SK-N-SH treated with all-trans-retinoic acid at 6 μM for 48 hours (cell line): ENCODE data around the gene SLC13A3.

ENCODE experiments used
- ATAC-seq: fragments of 200-7000 bp; cut with Tn5 transposase; 3 replicates; pipeline ENCODE4 v1.9.1; 2020; ENCODE audit warnings: mild to moderate bottlenecking, moderate library complexity
- ARNTL ChIP-seq: fragments of 450-650 bp; formaldehyde crosslinking; IDR thresholded peaks from 2 replicates; pipeline ENCODE4 v1.5.0; 2020; ENCODE audit warnings: low read depth, mild to moderate bottlenecking, moderate library complexity, borderline replicate concordance
- BACH2 ChIP-seq: fragments of 250-450 bp; sonication (Bioruptor Pico); IDR thresholded peaks from 2 replicates; pipeline ENCODE4 v1.9.0; 2021; ENCODE audit warnings: mild to moderate bottlenecking, borderline replicate concordance
- CREB5 ChIP-seq: fragments of 250-450 bp; sonication (Bioruptor Pico); IDR thresholded peaks from 2 replicates; pipeline ENCODE4 v1.5.1; 2020; ENCODE audit warnings: low read depth, mild to moderate bottlenecking, moderate library complexity
- CSDC2 ChIP-seq: fragments of 250-450 bp; sonication (Bioruptor Pico); IDR thresholded peaks from 2 replicates; pipeline ENCODE4 v1.5.0; 2020; ENCODE audit warnings: mild to moderate bottlenecking, moderate library complexity
- ESRRG ChIP-seq: fragments of 250-450 bp; sonication (Bioruptor Pico); IDR thresholded peaks from 2 replicates; pipeline ENCODE4 v1.6.1; 2021; ENCODE audit warnings: mild to moderate bottlenecking
- GLIS3 ChIP-seq: fragments of 250-450 bp; sonication (Bioruptor Pico); IDR thresholded peaks from 2 replicates; pipeline ENCODE4 v1.5.0; 2020; ENCODE audit warnings: mild to moderate bottlenecking, moderate library complexity
- ISL1 ChIP-seq: fragments of 250-450 bp; sonication (Bioruptor Pico); IDR thresholded peaks from 2 replicates; pipeline ENCODE4 v2.1.2; 2022; ENCODE audit warnings: mild to moderate bottlenecking, moderate library complexity
- OSR1 ChIP-seq: fragments of 250-450 bp; sonication (Bioruptor Pico); IDR thresholded peaks from 2 replicates; pipeline ENCODE4 v1.8.0; 2022; ENCODE audit warnings: moderate library complexity, mild to moderate bottlenecking, inconsistent platforms
- PATZ1 ChIP-seq: fragments of 250-450 bp; sonication (Bioruptor Pico); IDR thresholded peaks from 2 replicates; pipeline ENCODE4 v1.8.0; 2020; ENCODE audit warnings: mild to moderate bottlenecking, moderate library complexity, borderline replicate concordance
- PPARA ChIP-seq: fragments of 250-450 bp; sonication (Bioruptor Pico); IDR thresholded peaks from 2 replicates; pipeline ENCODE4 v1.5.0; 2020; ENCODE audit warnings: mild to moderate bottlenecking, borderline replicate concordance
- RARB ChIP-seq: fragments of 250-450 bp; sonication (Bioruptor Pico); IDR thresholded peaks from 2 replicates; pipeline ENCODE4 v1.8.0; 2021; ENCODE audit warnings: mild to moderate bottlenecking, moderate library complexity
- SNAI2 ChIP-seq: fragments of 250-450 bp; sonication (Bioruptor Pico); IDR thresholded peaks from 2 replicates; pipeline ENCODE4 v1.5.0; 2020; ENCODE audit warnings: mild to moderate bottlenecking, moderate library complexity
- TCF4 ChIP-seq: fragments of 250-450 bp; sonication (Bioruptor Pico); IDR thresholded peaks from 2 replicates; pipeline ENCODE4 v1.8.0; 2021; ENCODE audit warnings: mild to moderate bottlenecking, moderate library complexity, borderline replicate concordance
- TOX ChIP-seq: fragments of 250-450 bp; sonication (Bioruptor Pico); IDR thresholded peaks from 2 replicates; pipeline ENCODE4 v1.8.0; 2021; ENCODE audit warnings: mild to moderate bottlenecking, moderate library complexity, borderline replicate concordance
- TSHZ2 ChIP-seq: fragments of 250-450 bp; sonication (Bioruptor Pico); IDR thresholded peaks from 2 replicates; pipeline ENCODE4 v1.5.0; 2020; ENCODE audit warnings: mild to moderate bottlenecking, moderate library complexity
- ZC3H10 ChIP-seq: fragments of 250-450 bp; sonication (Bioruptor Pico); IDR thresholded peaks from 2 replicates; pipeline ENCODE4 v1.5.1; 2021; ENCODE audit warnings: mild to moderate bottlenecking, moderate library complexity
- ZFP3 ChIP-seq: fragments of 250-450 bp; sonication (Bioruptor Pico); IDR thresholded peaks from 2 replicates; pipeline ENCODE4 v1.5.0; 2020; ENCODE audit warnings: mild to moderate bottlenecking, moderate library complexity
- ZFP30 ChIP-seq: fragments of 450-650 bp; formaldehyde crosslinking; IDR thresholded peaks from 2 replicates; pipeline ENCODE4 v1.5.0; 2022; ENCODE audit warnings: mild to moderate bottlenecking, moderate library complexity
- ZNF70 ChIP-seq: fragments of 450-650 bp; formaldehyde crosslinking; IDR thresholded peaks from 2 replicates; pipeline ENCODE4 v1.5.0; 2020; ENCODE audit warnings: mild to moderate bottlenecking, moderate library complexity
- TF ChIP-seq, protein P1 (sequence below): fragments of 250-450 bp; sonication (Bioruptor Pico); IDR thresholded peaks from 2 replicates; pipeline ENCODE4 v1.5.1; 2021; ENCODE audit warnings: mild to moderate bottlenecking, moderate library complexity

Gene SLC13A3

DNA sequence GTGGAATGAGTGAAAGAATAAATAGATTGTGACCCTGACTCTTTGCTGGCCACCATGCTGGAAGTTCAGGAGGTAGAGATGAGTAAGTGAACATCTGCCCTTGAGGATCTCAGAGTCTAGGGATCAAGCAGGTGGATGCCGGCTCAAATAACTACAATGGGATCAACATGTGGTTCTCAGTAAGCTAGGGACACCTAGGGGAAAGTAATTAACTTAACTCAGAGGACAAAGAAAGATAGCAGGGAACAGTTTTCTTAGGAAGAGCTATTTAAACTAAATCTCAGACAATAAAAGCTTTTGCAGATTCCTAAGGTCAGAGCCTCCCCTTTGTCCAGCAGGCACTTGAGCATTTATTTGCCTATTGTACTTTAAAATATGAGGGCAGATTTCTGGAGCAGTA is 29.1 kb downstream of the SLC13A3 start:
- no peak for ATAC-seq
- TF ChIP-seq ZFP3 (no peak), TOX (CRISPR knock-in tag) (no peak), BACH2 (CRISPR knock-in tag) (no peak), RARB (CRISPR knock-in tag) (no peak), ISL1 (CRISPR knock-in tag) (no peak), TSHZ2 (no peak), GLIS3 (no peak), ESRRG (no peak), TCF4 (CRISPR knock-in tag) (no peak), CREB5 (no peak), ZNF70 (no peak), OSR1 (CRISPR knock-in tag) (no peak)
- TF ChIP-seq, protein P1, sequence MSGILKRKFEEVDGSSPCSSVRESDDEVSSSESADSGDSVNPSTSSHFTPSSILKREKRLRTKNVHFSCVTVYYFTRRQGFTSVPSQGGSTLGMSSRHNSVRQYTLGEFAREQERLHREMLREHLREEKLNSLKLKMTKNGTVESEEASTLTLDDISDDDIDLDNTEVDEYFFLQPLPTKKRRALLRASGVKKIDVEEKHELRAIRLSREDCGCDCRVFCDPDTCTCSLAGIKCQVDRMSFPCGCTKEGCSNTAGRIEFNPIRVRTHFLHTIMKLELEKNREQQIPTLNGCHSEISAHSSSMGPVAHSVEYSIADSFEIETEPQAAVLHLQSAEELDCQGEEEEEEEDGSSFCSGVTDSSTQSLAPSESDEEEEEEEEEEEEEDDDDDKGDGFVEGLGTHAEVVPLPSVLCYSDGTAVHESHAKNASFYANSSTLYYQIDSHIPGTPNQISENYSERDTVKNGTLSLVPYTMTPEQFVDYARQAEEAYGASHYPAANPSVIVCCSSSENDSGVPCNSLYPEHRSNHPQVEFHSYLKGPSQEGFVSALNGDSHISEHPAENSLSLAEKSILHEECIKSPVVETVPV = no peak

- TF ChIP-seq OSR1 (CRISPR knock-in tag) = no peak
- no peak for TF ChIP-seq TCF4 (CRISPR knock-in tag)
- TF ChIP-seq ARNTL (CRISPR knock-in tag) = no peak
- no peak for TF ChIP-seq TOX (CRISPR knock-in tag)
- no peak for TF ChIP-seq SNAI2
- no peak for TF ChIP-seq PATZ1 (CRISPR knock-in tag)
- no peak for TF ChIP-seq ZFP30 (CRISPR knock-in tag)
- no peak for TF ChIP-seq PPARA (CRISPR knock-in tag)
- no peak for ATAC-seq
These were observed 29.8 kb downstream of the SLC13A3 start for GRCh38 chr20:46621492-46621891.

- no peak for ATAC-seq
- TF ChIP-seq PPARA (CRISPR knock-in tag) (no peak), ISL1 (CRISPR knock-in tag) (no peak), ESRRG (no peak), RARB (CRISPR knock-in tag) (no peak), ZNF70 (no peak), ZFP30 (CRISPR knock-in tag) (no peak), BACH2 (CRISPR knock-in tag) (no peak), SNAI2 (no peak), CSDC2 (CRISPR knock-in tag) (no peak), TCF4 (CRISPR knock-in tag) (no peak), PATZ1 (CRISPR knock-in tag) (no peak), TSHZ2 (no peak), ZFP3 (no peak), ZC3H10 (CRISPR knock-in tag) (no peak), OSR1 (CRISPR knock-in tag) (no peak), CREB5 (no peak)
- TF ChIP-seq, protein P1 = no peak
These were observed 31.8 kb downstream of the SLC13A3 start for GRCh38 chr20:46619445-46619844.
